Loucy (cell line): ENCODE measurements around the gene SPCS1.

Source experiments
- CTCF ChIP-seq: fragments of 200-600 bp; sonication (generic); conservative IDR thresholded peaks from 2 replicates; pipeline ENCODE4 v1.5.1; 2014; ENCODE audit warnings: mild to moderate bottlenecking, antibody characterized with exemption, low read length
- EZH2phosphoT487 ChIP-seq: fragments of 200-600 bp; IDR thresholded peaks from 2 replicates; pipeline ENCODE4 v1.6.1; 2018; ENCODE audit warnings: antibody characterized with exemption, mild to moderate bottlenecking, moderate library complexity, borderline replicate concordance

GRCh38 chr3:52660046-52660445 is 45.9 kb upstream of the SPCS1 start:
- TF ChIP-seq CTCF (no peak), EZH2phosphoT487 (no peak)
